Right ventricle myocardium superior (tissue), 1 donor: ENCODE data around the gene MCTP1. TPM values are rescaled to one million over a fixed set of nuclear protein-coding genes. Genes with fewer than 3 reads are reported as not detected.
A peak's percentile ranks its signal among the peaks of the same experiment; 100 is the strongest.

Experiments used
- ATAC-seq: fragments of 200-7000 bp; cut with Tn5 transposase; one replicate; pipeline ENCODE4 v1.9.1; 2020; ENCODE audit warnings: mild to moderate bottlenecking; ENCODE audit not compliant: poor library complexity
- DNase-seq: peaks from one replicate; pipeline ENCODE4 v3.0.0-alpha.2; 2020
- intact Hi-C: fragments of 100-400 bp; cut with DNase I; formaldehyde crosslinking; loops from one replicate; pipeline ENCODE4 v1.11.2; 2022
- total RNA-seq: library from RNA; stranded (reverse); fragmentation: NEBNext Ultra II Directional; extraction: Animal tissue kit (Norgen Biotek cat#: 25700); gene quantifications from one replicate; pipeline ENCODE4 v1.2.1, GENCODE V29; 2021
- donor health status: DM: no; HTN: yes; CAD: no; lungs with severe emphysema.

Gene MCTP1
- total RNA-seq, 1 donor from 2014 or later: 7.1 TPM

- no peak for ATAC-seq
- intact Hi-C loops: loop anchor here (5.0 kb wide), 1 partner anchor 163 kb away; no protein-coding TSS in a partner anchor
- no peak for DNase-seq
Measured at GRCh38 chr5:94690778-94691177, 594.1 kb downstream of the MCTP1 start.

DNA sequence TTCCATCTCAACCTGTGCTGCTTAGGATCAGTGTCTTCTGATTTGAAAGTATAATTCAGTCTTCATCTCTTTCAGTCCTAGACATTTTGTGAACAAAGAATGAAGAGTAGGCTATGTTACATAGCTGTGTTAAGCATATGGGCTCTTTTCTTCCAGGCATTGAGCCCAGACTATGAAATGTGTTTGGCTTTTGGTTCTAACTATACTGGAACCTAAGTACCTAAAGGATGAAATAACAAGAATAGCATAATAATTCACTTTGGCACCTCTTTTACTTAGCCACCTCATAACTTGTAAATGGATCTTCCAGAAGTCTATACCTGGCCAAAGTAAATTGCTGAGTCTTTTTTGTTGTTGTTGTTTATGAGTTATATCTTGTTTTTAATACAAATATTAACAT, 595.0 kb downstream of the MCTP1 start:
- DNase-seq: no peak

GRCh38 chr5:94682814-94683520, 601.9 kb downstream of the MCTP1 start:
- DNase-seq: no peak

More for the DNA sequence above, 595.0 kb downstream of the MCTP1 start:
- ATAC-seq: no peak
- intact Hi-C loops: loop anchor here (5.0 kb wide), 1 partner anchor 163 kb away; no protein-coding TSS in a partner anchor

GRCh38 chr5:94675965-94676618, 608.8 kb downstream of the MCTP1 start:
- intact Hi-C loops: no loop called here
- ATAC-seq (no peak), DNase-seq (no peak)

More at GRCh38 chr5:94682814-94683520, 601.9 kb downstream of the MCTP1 start:
- intact Hi-C loops: no loop called here
- ATAC-seq: no peak

DNA sequence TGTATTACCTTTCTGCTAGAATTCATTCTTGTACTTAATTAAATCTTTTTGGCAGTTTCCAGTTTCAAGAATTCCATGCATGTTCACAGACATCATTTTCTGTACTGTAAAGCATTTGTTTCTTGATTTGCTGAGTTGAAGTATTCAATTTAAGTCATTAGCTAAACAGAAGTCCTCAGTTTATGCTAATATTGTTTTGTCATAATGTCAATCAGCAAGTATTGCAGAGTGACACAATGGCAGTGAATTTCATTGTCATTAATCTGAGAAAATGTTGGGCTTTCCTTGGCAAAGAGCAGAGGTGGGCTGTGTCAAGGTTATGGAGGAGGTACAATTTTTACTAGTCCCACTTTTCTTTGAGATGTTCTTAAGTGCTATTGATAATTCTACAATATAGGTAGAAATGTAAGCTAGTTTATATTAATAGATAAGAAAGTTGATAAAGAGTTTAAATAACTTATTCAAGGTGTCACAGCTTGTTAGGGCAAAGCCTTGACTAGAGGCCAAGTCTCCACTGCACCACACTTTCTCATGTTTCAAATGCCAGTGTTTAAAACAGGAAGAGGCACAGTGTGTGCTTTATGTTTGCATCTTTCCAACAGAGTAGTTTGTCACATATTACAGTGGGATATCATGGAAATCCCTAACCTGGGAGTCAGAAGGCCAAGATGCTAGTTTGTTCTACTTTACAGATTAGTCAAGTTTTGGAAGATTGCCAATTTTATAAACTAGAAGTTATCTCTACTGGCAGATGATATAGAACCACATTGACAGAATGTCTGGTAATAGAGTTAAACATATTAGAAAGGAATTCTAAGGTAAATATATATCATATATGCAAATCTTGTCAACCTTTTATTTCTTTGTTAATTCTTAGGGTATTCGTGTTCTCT, 610.2 kb downstream of the MCTP1 start:
- ATAC-seq: peak; percentile 72
- no peak for DNase-seq
- intact Hi-C loops: no loop called here

DNA sequence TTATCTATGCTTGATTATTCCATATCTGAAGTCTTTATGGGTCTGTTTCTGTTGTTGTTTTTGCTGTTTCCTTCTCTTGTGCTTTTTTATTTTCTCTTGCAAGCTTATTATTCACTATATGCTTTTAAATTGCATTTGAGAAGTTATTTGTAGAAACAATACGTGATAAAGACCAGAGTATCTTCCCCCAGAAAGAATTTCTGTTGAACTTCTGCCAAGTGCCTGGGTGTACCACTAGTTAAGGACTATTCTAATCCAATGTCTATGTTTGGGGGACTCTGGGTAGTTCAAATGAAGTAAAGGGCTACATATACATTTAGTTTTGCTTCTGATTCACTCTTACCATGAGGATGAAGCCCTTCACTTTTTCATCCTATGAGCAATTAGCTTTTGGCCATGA, 612.1 kb downstream of the MCTP1 start:
- intact Hi-C loops: no loop called here
- DNase-seq (no peak), ATAC-seq (no peak)

GRCh38 chr5:94670726-94671125, 614.2 kb downstream of the MCTP1 start:
- ATAC-seq (no peak), DNase-seq (no peak)
- intact Hi-C loops: no loop called here

- ATAC-seq: no peak
- no peak for DNase-seq
- intact Hi-C loops: no loop called here
Measured at GRCh38 chr5:94667937-94668336, 617.0 kb downstream of the MCTP1 start.

- intact Hi-C loops: no loop called here
- DNase-seq (no peak), ATAC-seq (no peak)
Measured at GRCh38 chr5:94661086-94661485, 623.8 kb downstream of the MCTP1 start.

GRCh38 chr5:94660506-94660905, 624.4 kb downstream of the MCTP1 start:
- no peak for DNase-seq
- intact Hi-C loops: no loop called here
- ATAC-seq: no peak

- DNase-seq: no peak
- intact Hi-C loops: no loop called here
- no peak for ATAC-seq
Measured at GRCh38 chr5:94658272-94658671, 626.6 kb downstream of the MCTP1 start.

Other genes with a start within 250 kb of the MCTP1 start
- gene FAM81B, start 106.3 kb upstream of the MCTP1 start, total RNA-seq: 18.8 TPM